Measurements from ENCODE around the gene OR6F1. TPM values are rescaled to one million over a fixed set of nuclear protein-coding genes. Genes with fewer than 3 reads are reported as not detected.
"Not testable (repeated sequence)": the region's sequence is repeated elsewhere in the genome, so short reads cannot be mapped to it uniquely, and the experiment has no call there.

Gene OR6F1
- not detected for total RNA-seq
- polyA plus RNA-seq (2013, experiment 1 of 2) = not detected
- polyA plus RNA-seq (2013, experiment 2 of 2) = not detected
- 0 to 0.12 (median 0) reads per million in 172 experiments for total RNA-seq

GRCh38 chr1:247716546-247716945 lies at the start of gene OR6F1:
OR6F1 (minus strand) TSS chr1:247716646; CDS start chr1:247712755, 3,891 bp downstream.
- H3K4me3 ChIP-seq (ENCODE audit: low read length) = no peak within 1 kb of the TSS
- H3K27ac Mint-ChIP-seq = no peak within 1 kb of the TSS
- DNase-seq (no peak), ATAC-seq (ENCODE audit: poor library complexity) (no peak)
- H3K9me3 ChIP-seq (ENCODE audit: control insufficient read depth in 1 of 2, insufficient read depth in 1 of 2, low read length in 2 of 2) = peaks cover 10% of the 10 kb centered on the region in 2 experiments
- H3K4me1 ChIP-seq (ENCODE audit: insufficient read depth, low read length) = no peaks in the 10 kb centered on the region
- H3K4me3 Mint-ChIP-seq = no peak within 1 kb of the TSS
- peaks cover 2% of the 10 kb centered on the region for H3K9me3 Mint-ChIP-seq
- CTCF ChIA-PET = no interaction called here
- H3K27me3 Mint-ChIP-seq = peaks cover 3% of the 10 kb centered on the region
- no peaks in the 10 kb centered on the region for H3K4me1 Mint-ChIP-seq (ENCODE audit: low read depth)
- no peaks in the 10 kb centered on the region for H3K36me3 ChIP-seq (ENCODE audit: insufficient read depth, low read length)
- H3K36me3 Mint-ChIP-seq (ENCODE audit: low read depth) = no peaks in the 10 kb centered on the region
- intact Hi-C loops (cut with DNase I, micrococcal nuclease) = no loop called here
- H3K27me3 ChIP-seq (ENCODE audit: control insufficient read depth in 1 of 2, insufficient read depth in 2 of 2, low read length in 2 of 2) = no peaks in the 10 kb centered on the region
- POLR2A ChIA-PET = no interaction called here
- no peak within 1 kb of the TSS for H3K27ac ChIP-seq (ENCODE audit: low read depth in 1 of 2, low read length in 2 of 2)
- TF ChIP-seq CTCF (IDR thresholded peaks at IDR 0.05) = no peak

GRCh38 chr1:247760456-247760855 lies 44.0 kb upstream of the OR6F1 start, which contains the start of gene OR1C1:
OR1C1 (minus strand) TSS chr1:247760556; CDS start chr1:247758406, 2,150 bp downstream.
- no peaks in the 10 kb centered on the region for H3K36me3 ChIP-seq (ENCODE audit: insufficient read depth, low read length)
- H3K4me1 ChIP-seq (ENCODE audit: insufficient read depth, low read length) = no peaks in the 10 kb centered on the region
- intact Hi-C loops (cut with DNase I, micrococcal nuclease) = no loop called here
- ChIA-PET CTCF (no interaction called here), POLR2A (no interaction called here)
- H3K27ac Mint-ChIP-seq = no peak within 1 kb of the TSS
- no peak for DNase-seq
- H3K4me1 Mint-ChIP-seq (ENCODE audit: low read depth) = no peaks in the 10 kb centered on the region
- H3K27me3 ChIP-seq (ENCODE audit: control insufficient read depth in 1 of 2, insufficient read depth in 2 of 2, low read length in 2 of 2) = no peaks in the 10 kb centered on the region
- no peak within 1 kb of the TSS for H3K4me3 ChIP-seq (ENCODE audit: low read length)
- no peak for ATAC-seq (ENCODE audit: poor library complexity)
- no peaks in the 10 kb centered on the region for H3K27me3 Mint-ChIP-seq
- H3K9me3 ChIP-seq (ENCODE audit: control insufficient read depth in 1 of 2, insufficient read depth in 1 of 2, low read length in 2 of 2) = no peaks in the 10 kb centered on the region
- H3K27ac ChIP-seq (ENCODE audit: low read depth in 1 of 2, low read length in 2 of 2) = no peak within 1 kb of the TSS
- no peak within 1 kb of the TSS for H3K4me3 Mint-ChIP-seq
- TF ChIP-seq CTCF (IDR thresholded peaks at IDR 0.05) = no peak
- H3K9me3 Mint-ChIP-seq = no peaks in the 10 kb centered on the region
- H3K36me3 Mint-ChIP-seq (ENCODE audit: low read depth) = no peaks in the 10 kb centered on the region

GRCh38 chr1:247754311-247754710 lies 37.9 kb upstream of the OR6F1 start:
- H3K27ac ChIP-seq (ENCODE audit: low read depth in 1 of 2, low read length in 2 of 2); H3K4me1 ChIP-seq (ENCODE audit: insufficient read depth, low read length); H3K4me3 ChIP-seq (ENCODE audit: low read length); intact Hi-C loops (cut with DNase I, micrococcal nuclease); H3K27ac Mint-ChIP-seq; H3K9me3 Mint-ChIP-seq; ATAC-seq (ENCODE audit: poor library complexity); H3K27me3 Mint-ChIP-seq; H3K36me3 ChIP-seq (ENCODE audit: insufficient read depth, low read length); H3K27me3 ChIP-seq (ENCODE audit: control insufficient read depth in 1 of 2, insufficient read depth in 2 of 2, low read length in 2 of 2); DNase-seq; H3K36me3 Mint-ChIP-seq (ENCODE audit: low read depth); H3K4me3 Mint-ChIP-seq; H3K4me1 Mint-ChIP-seq (ENCODE audit: low read depth); POLR2A ChIA-PET; CTCF ChIA-PET: not testable (repeated sequence)
- peaks cover 0 to 12% of the 10 kb centered on the region in 2 experiments for H3K9me3 ChIP-seq (ENCODE audit: control insufficient read depth in 1 of 2, insufficient read depth in 1 of 2, low read length in 2 of 2)

- ChIA-PET CTCF (no interaction called here), POLR2A (no interaction called here)
- H3K36me3 ChIP-seq (ENCODE audit: insufficient read depth, low read length) = no peaks in the 10 kb centered on the region
- no peaks in the 10 kb centered on the region for H3K27me3 ChIP-seq (ENCODE audit: control insufficient read depth in 1 of 2, insufficient read depth in 2 of 2, low read length in 2 of 2)
- peaks cover 0 to 12% of the 10 kb centered on the region in 2 experiments for H3K9me3 ChIP-seq (ENCODE audit: control insufficient read depth in 1 of 2, insufficient read depth in 1 of 2, low read length in 2 of 2)
- H3K4me1 ChIP-seq (ENCODE audit: insufficient read depth, low read length) = no peaks in the 10 kb centered on the region
- Mint-ChIP-seq H3K36me3 (ENCODE audit: low read depth) (no peaks in the 10 kb centered on the region), H3K4me1 (ENCODE audit: low read depth) (no peaks in the 10 kb centered on the region), H3K27me3 (no peaks in the 10 kb centered on the region), H3K27ac (no peak overlapping the region), H3K4me3 (no peak overlapping the region), H3K9me3 (peaks cover 4% of the 10 kb centered on the region)
- no peak for DNase-seq
- no peak overlapping the region for H3K27ac ChIP-seq (ENCODE audit: low read depth in 1 of 2, low read length in 2 of 2)
- no peak for ATAC-seq (ENCODE audit: poor library complexity)
- no peak for TF ChIP-seq CTCF (IDR thresholded peaks at IDR 0.05)
- no peak overlapping the region for H3K4me3 ChIP-seq (ENCODE audit: low read length)
- intact Hi-C loops (cut with DNase I, micrococcal nuclease) = no loop called here
Observed at GRCh38 chr1:247749870-247750269, 33.4 kb upstream of the OR6F1 start.
